Astrocyte (in vitro differentiated cells and primary cell): Measurements from ENCODE around the gene ZFYVE28.

Experiments used
- CTCF ChIP-seq: IDR thresholded peaks from 2 replicates; pipeline ENCODE4 v1.5.1; 2011; ENCODE audit warnings: low read depth, mild to moderate bottlenecking, inconsistent platforms, low read length, moderate library complexity; ENCODE audit not compliant: insufficient read depth
- EZH2 ChIP-seq: IDR thresholded peaks from 2 replicates; pipeline ENCODE4 v1.6.1; 2012; ENCODE audit warnings: mild to moderate bottlenecking, low read length, inconsistent platforms; ENCODE audit not compliant: insufficient read depth

GRCh38 chr4:2451036-2451520 lies 32.6 kb upstream of the ZFYVE28 start:
- TF ChIP-seq CTCF (no peak), EZH2 (no peak)
